Coronary artery (tissue), 2 donors: Measurements from ENCODE around the gene NAB2.
A peak's percentile ranks its signal among the peaks of the same experiment; 100 is the strongest.

Source experiments
- DNase-seq: peaks from one replicate; pipeline ENCODE4 v3.0.0-alpha.2; 2017; ENCODE audit warnings: low spot score
- H3K27ac ChIP-seq, 2 donors: fragments of 200-600 bp; sonication (generic); one replicate each; pipeline ENCODE4 v1.5.1; 2016 to 2019
- H3K4me3 ChIP-seq: fragments of 200-600 bp; sonication (generic); 2 replicates; pipeline ENCODE4 v1.5.1; 2016; ENCODE audit warnings: mild to moderate bottlenecking, moderate library complexity
- CTCF ChIP-seq: fragments of 200-600 bp; sonication (generic); IDR thresholded peaks from one replicate; pipeline ENCODE4 v1.5.1; 2019; ENCODE audit warnings: antibody characterized with exemption

NAB2 gene

GRCh38 chr12:57127101-57127725, 38.3 kb downstream of the NAB2 start:
- peak; percentile 10 for TF ChIP-seq CTCF
- H3K4me3 ChIP-seq: peak overlapping the region; percentile 81
- no peak for DNase-seq
- H3K27ac ChIP-seq: peak overlapping the region; percentile 90 to 99

- Histone ChIP-seq H3K27ac (peak within 1 kb of the TSS; percentile 90 to 99), H3K4me3 (peak within 1 kb of the TSS; percentile 81)
- DNase-seq: peak; percentile 92
- no peak for TF ChIP-seq CTCF
These were observed 39.0 kb downstream of the NAB2 start, which contains the start of gene LRP1 for GRCh38 chr12:57127726-57128518. LRP1 (plus strand) TSS chr12:57128483; CDS start chr12:57128965, 482 bp downstream.

GRCh38 chr12:57128519-57129247, 39.8 kb downstream of the NAB2 start:
- no peak for TF ChIP-seq CTCF
- Histone ChIP-seq H3K27ac (peak overlapping the region; percentile 90 to 99), H3K4me3 (peak overlapping the region; percentile 81)
- DNase-seq: no peak

GRCh38 chr12:57129321-57129842, 40.5 kb downstream of the NAB2 start:
- Histone ChIP-seq H3K27ac (peak overlapping the region; percentile 90 to 99), H3K4me3 (peak overlapping the region; percentile 81)
- no peak for TF ChIP-seq CTCF
- no peak for DNase-seq

- no peak for DNase-seq
- no peak for TF ChIP-seq CTCF
- H3K4me3 ChIP-seq: peak overlapping the region; percentile 81
- H3K27ac ChIP-seq: peak overlapping the region; percentile 90 to 99
These were observed 41.0 kb downstream of the NAB2 start for GRCh38 chr12:57129889-57130288.

- Histone ChIP-seq H3K27ac (peak overlapping the region; percentile 90 to 99), H3K4me3 (peak overlapping the region; percentile 81)
- DNase-seq: no peak
- no peak for TF ChIP-seq CTCF
These were observed 42.0 kb downstream of the NAB2 start for GRCh38 chr12:57130941-57131340.
